GM12875 (cell line): Measurements from ENCODE around the gene KRT84.

Experiments
- H3K4me3 ChIP-seq: one replicate; pipeline ENCODE4 v1.5.1; 2011; ENCODE audit warnings: low read depth, low read length, control low read depth
- TF ChIP-seq, protein P1 (sequence below): IDR thresholded peaks from 2 replicates; pipeline ENCODE4 v1.5.1; 2011; ENCODE audit warnings: low read depth, mild to moderate bottlenecking, control low read depth, inconsistent platforms, low read length, moderate library complexity, borderline replicate concordance; ENCODE audit not compliant: insufficient read depth

The KRT84 gene

DNA sequence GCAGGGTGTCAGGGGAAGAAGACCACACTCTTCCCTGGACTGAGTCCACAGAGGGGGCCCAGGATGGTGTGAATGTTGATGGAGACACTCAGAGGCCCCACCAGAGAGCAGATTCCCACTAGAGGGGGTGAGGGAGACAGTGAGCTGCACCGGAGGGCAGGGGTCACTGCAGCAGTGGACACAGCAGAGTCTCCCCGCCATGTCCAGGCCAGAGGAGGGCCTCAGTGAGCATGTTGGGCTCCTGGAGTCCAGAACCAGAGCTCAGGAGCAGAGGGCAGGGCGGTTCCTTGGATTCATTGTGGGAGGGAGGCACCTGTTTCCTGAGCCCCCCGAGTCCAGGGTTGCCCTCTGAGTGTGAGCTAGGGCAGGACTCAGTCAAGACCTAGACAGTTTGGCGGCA is 22.5 kb upstream of the KRT84 start:
- TF ChIP-seq, protein P1, sequence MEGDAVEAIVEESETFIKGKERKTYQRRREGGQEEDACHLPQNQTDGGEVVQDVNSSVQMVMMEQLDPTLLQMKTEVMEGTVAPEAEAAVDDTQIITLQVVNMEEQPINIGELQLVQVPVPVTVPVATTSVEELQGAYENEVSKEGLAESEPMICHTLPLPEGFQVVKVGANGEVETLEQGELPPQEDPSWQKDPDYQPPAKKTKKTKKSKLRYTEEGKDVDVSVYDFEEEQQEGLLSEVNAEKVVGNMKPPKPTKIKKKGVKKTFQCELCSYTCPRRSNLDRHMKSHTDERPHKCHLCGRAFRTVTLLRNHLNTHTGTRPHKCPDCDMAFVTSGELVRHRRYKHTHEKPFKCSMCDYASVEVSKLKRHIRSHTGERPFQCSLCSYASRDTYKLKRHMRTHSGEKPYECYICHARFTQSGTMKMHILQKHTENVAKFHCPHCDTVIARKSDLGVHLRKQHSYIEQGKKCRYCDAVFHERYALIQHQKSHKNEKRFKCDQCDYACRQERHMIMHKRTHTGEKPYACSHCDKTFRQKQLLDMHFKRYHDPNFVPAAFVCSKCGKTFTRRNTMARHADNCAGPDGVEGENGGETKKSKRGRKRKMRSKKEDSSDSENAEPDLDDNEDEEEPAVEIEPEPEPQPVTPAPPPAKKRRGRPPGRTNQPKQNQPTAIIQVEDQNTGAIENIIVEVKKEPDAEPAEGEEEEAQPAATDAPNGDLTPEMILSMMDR: no peak
- H3K4me3 ChIP-seq: no peak overlapping the region

DNA sequence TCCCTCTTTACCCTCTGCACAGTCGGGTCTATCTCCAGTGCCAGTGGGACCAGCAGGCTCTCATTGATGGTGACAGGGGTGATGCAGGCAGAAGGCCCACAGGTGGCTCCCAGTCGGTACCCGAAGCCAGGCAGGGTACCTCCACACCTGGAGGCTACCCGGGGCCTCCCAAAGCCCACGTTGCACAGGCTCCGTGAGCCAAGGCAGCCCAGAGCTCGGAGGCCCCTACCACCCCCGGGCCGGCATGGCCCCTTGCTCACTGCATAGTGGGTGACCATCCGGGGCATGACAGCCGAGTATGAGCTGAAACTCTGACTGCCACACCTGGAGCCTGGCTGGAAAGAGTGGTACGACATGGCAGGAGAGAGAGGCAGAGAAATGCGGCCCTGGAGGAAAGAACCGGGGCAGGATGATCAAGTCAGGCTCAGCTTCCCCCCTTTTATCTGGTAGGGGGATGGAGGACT is 20.5 kb upstream of the KRT84 start, which contains the start of gene KRT82:
Gene KRT82 (minus strand): TSS at position 414 of the 464 bp plus-strand sequence. CDS start 58 bp downstream, at position 356.
- TF ChIP-seq, protein P1: no peak
- H3K4me3 ChIP-seq: no peak within 1 kb of the TSS

GRCh38 chr12:52404951-52405350 is 19.5 kb upstream of the KRT84 start:
- TF ChIP-seq, protein P1: no peak
- no peak overlapping the region for H3K4me3 ChIP-seq

DNA sequence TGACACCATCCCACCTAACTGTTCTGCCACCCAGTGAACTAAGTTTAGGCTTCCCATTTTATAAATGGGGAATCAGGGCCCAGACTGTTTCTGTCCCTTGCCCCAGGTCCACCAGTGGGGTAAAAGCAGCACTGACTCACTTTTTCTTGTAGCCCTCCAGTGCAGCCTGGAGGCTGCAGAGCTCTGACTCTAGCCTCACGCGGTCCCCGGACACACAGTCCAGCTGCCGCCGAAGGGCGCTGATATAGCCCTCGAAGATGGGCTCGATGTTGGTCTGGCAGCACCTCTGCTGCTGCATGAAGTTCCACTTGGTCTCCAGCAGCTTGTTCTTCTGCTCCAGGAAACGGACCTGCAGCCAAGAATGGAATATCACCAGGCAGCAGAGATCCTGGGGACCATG is 18.1 kb upstream of the KRT84 start:
- no peak overlapping the region for H3K4me3 ChIP-seq
- TF ChIP-seq, protein P1: no peak

- no peak overlapping the region for H3K4me3 ChIP-seq
- TF ChIP-seq, protein P1: no peak
These were observed 17.6 kb upstream of the KRT84 start for GRCh38 chr12:52402873-52403540.

- no peak overlapping the region for H3K4me3 ChIP-seq
- TF ChIP-seq, protein P1: no peak
These were observed 16.9 kb upstream of the KRT84 start for GRCh38 chr12:52402377-52402776.

DNA sequence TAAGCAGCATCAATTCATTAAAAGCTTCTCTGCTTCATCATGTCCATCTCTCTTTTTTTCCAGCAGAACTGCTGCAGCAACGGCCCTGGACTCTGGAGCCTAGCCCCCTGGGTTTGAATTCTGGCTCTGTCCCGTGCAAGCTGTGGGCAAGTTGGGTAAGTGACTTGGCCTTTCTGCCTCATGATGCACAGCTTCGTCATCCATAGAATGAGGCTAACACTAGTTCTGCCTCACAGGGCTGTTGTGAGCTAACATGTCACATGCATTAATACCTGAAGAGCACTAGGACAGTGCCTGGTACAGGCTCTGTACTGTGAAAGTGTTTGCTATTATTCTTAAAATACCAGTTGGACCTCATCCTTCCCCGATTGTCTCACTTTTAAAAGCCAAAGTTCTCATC is 16.5 kb upstream of the KRT84 start:
- TF ChIP-seq, protein P1: no peak

More for the DNA sequence above, 16.5 kb upstream of the KRT84 start:
- no peak overlapping the region for H3K4me3 ChIP-seq
